ENCODE measurements around the gene B3GAT1. TPM values are rescaled to one million over a fixed set of nuclear protein-coding genes. Genes with fewer than 3 reads are reported as not detected.

Gene B3GAT1
- polyA plus RNA-seq, 3 donors = not detected

GRCh38 chr11:134330611-134331353, 81.3 kb downstream of the B3GAT1 start:
- peaks cover 0 to 9% (median 5%) of the 10 kb centered on the region in 7 donors for H3K9me3 Mint-ChIP-seq
- TF ChIP-seq CTCF (IDR thresholded peaks at IDR 0.05) = no peak
- H3K4me2 ChIP-seq (replicated peaks; ENCODE audit: extremely low read depth, low read length, poor library complexity, severe bottlenecking) = peak overlapping the region; percentile 39
- H4K20me1 ChIP-seq (ENCODE audit: insufficient read depth, low read length) = no peaks in the 10 kb centered on the region
- WGBS (ENCODE audit: insufficient coverage) = 24% methylated on average over 4 of the region's 22 CpGs
- H3K27me3 ChIP-seq (ENCODE audit: control insufficient read depth in 2 of 2, insufficient read depth in 2 of 2, low read length in 2 of 2) = peaks cover 28 to 52% of the 10 kb centered on the region in 2 donors
- H3K79me2 ChIP-seq (ENCODE audit: insufficient read depth, low read length) = no peaks in the 10 kb centered on the region
- no peak overlapping the region for H3K27ac Mint-ChIP-seq
- H3K27ac ChIP-seq (ENCODE audit: low read depth in 1 of 2, low read length in 2 of 2) = no peak overlapping the region
- DNase-seq = no peak
- H3K4me3 ChIP-seq (replicated peaks in 1 of 3; ENCODE audit: low read depth in 2 of 3, low read length in 3 of 3) = no peak overlapping the region
- H3K4me3 Mint-ChIP-seq = peak overlapping the region; percentile 45 to 87
- peaks cover 12% of the 10 kb centered on the region for H3K4me1 Mint-ChIP-seq
- H2AFZ ChIP-seq (ENCODE audit: insufficient read depth, low read depth, low read length, poor library complexity, severe bottlenecking) = no peak overlapping the region
- peaks cover 0 to 3% of the 10 kb centered on the region in 2 donors for H3K36me3 Mint-ChIP-seq
- no peaks in the 10 kb centered on the region for H3K36me3 ChIP-seq (replicated peaks in 1 of 2; ENCODE audit: control insufficient read depth in 1 of 2, insufficient read depth in 2 of 2, low read length in 2 of 2)
- intact Hi-C loops (cut with micrococcal nuclease) = no loop called here
- peaks cover 55 to 66% (median 60%) of the 10 kb centered on the region in 3 donors for H3K27me3 Mint-ChIP-seq (ENCODE audit: low read depth in 3 of 3)
- peaks cover 0 to 10% of the 10 kb centered on the region in 2 donors for H3K9me3 ChIP-seq (replicated peaks in 1 of 2; ENCODE audit: control insufficient read depth in 1 of 2, insufficient read depth in 1 of 2, low read length in 2 of 2)
- peaks cover 6 to 10% of the 10 kb centered on the region in 2 donors for H3K4me1 ChIP-seq (ENCODE audit: control insufficient read depth in 1 of 2, insufficient read depth in 2 of 2, low read length in 2 of 2)
- H3K9ac ChIP-seq (ENCODE audit: insufficient read depth, low read length, poor library complexity, severe bottlenecking) = no peak overlapping the region

Other genes with a start within 250 kb of the B3GAT1 start
- gene NCAPD3, start 188.3 kb downstream of the B3GAT1 start, polyA plus RNA-seq = 10 to 100 TPM in 1 of 3 donors, 1 to 10 TPM in 2; 4.0 to 15.2 (median 6.0) TPM
- gene VPS26B, start 187.6 kb downstream of the B3GAT1 start, polyA plus RNA-seq = 10 to 100 TPM; 30.4 to 38.4 (median 34.3) TPM
- gene THYN1, start 158.9 kb downstream of the B3GAT1 start, polyA plus RNA-seq = 10 to 100 TPM; 36.4 to 65.7 (median 57.6) TPM
- 10 to 100 TPM; 16.7 to 37.2 (median 19.3) TPM for gene ACAD8, start 158.7 kb downstream of the B3GAT1 start, polyA plus RNA-seq
- gene GLB1L3, start 135.9 kb downstream of the B3GAT1 start, polyA plus RNA-seq = not detected
- gene GLB1L2, start 80.3 kb downstream of the B3GAT1 start, polyA plus RNA-seq = not detected

All from CD14-positive monocyte (primary cell).